ENCODE measurements around the gene PPP1CC.

Gene PPP1CC

DNA sequence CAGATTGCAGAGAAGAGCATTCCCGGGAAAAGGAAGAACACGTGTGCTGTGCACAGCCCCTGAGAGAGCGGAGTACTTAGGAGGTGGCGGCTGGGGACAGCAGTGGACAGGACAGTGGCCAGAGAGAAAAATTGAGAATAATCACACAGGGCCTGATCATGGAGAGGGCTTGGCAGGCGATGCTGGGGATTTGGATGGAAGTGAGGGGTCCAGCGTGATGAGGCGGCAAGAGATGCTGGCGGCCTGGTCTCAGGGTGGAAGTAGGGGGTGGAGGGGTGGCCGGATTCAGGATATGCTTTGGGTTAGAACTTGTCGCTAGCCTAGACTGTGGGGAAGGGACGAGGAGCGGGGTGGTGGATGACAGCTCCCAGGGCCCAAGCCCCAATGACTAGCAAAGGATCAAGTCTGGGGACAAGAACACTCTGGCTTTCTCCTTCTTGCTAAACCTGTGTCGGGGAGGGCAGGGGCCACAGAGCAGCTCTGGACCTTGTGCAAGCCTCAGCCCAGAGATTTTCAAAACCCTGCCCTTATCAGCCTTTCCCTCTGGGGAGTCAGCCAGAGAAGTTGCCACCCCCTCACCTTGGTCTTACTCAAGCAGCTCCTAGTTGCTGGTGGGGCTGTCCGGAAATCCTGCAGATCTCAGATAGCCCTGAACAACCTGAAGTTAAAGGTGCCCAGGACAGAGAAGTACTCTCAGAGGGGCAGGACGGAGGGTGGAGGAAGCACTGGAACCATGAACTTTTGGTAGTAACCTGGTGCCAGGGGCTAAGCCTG, 55.1 kb downstream of the PPP1CC start:
- no peak for DNase-seq (ENCODE audit: low spot score)

DNA sequence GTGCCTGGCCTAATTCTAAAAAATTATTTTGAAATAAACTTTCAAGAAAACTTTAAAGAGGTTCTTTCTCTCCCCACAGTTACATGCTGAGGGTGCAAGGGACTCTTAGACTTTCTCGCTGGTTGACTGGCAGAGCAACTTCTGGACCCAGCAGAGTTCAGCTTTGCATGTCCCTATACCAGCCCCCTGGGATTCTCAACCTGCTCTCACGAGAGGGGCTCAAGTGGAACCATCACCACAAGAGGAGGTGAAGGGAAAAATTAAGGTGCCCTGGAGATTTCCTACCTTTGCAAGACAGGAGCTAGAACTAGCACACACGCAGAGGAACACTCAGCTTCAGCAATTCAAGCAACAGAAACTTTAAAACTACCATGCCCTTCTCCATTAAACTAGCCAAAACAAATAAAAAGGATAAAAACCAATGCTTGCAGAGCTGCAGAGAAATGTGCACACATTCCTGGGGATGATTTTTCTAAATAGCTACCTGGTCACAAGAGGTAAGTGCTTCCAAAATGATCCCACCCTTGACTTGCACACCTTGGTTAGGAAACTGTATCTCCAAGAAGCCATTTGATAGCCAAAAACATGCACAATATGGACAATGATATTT, 56.3 kb downstream of the PPP1CC start:
- DNase-seq (ENCODE audit: low spot score): no peak

DNA sequence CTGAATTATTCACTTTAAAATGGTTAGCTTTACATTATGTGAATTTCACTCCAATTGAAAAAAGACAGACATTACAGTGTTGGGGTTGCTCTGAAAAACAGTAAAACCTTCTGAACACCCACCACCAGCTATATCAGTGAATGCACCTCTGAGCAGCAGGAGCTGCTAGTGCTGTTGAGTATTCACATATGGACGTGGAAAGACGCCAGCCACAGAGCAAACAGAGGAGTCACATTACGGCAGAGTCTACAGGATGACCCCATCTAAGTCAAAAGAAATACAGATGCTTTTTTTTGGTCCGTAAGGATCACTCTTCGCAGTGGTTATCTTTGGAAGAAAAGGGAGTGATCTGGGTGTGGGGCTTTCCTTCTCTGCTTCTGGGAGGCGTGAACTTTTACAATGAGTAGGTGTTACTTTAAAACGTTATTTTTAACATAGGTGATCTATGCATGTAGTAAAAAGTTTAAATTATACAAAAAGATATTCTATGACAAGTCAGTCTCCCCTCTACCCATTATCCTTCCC, 58.3 kb downstream of the PPP1CC start:
- no peak for DNase-seq (ENCODE audit: low spot score)

DNA sequence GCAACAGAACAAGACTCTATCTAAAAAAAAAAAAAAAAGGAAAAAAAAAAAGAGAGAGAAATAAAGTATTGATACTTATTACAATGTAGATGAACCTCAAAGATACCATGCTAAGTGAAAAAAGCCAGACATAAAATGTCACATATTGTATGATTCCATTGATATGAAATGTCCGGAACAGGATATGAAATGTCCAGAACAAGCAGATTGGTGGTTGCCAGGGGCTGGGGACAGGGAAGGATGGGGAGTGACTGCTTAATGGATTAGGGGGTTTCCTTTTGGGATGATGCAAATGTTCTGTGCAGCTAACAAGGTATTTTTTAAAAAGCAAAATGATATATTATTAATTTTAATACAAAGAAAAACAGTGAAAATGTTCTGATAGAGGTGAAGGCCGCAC, 58.8 kb downstream of the PPP1CC start:
- DNase-seq (ENCODE audit: low spot score): no peak

DNA sequence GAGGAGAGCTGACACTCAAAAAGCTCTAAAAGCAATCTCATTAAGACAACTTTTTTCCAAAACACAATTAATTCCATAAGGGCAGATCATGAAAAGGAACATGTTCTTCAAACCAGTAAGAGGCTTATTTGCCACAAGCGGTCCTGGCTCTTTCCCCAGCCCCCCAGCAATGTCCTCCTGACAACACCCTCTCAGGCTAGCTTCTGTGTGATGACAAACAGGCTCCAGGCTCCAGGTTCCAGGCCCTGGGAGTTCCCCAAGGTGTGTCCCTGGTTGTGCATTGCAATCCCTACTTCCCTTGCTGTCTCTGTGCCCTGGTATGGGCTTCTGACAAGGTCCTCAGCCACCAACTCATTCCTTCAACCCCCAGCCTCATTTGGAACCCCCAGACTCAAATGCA, 62.7 kb downstream of the PPP1CC start:
- DNase-seq (ENCODE audit: low spot score): no peak

DNA sequence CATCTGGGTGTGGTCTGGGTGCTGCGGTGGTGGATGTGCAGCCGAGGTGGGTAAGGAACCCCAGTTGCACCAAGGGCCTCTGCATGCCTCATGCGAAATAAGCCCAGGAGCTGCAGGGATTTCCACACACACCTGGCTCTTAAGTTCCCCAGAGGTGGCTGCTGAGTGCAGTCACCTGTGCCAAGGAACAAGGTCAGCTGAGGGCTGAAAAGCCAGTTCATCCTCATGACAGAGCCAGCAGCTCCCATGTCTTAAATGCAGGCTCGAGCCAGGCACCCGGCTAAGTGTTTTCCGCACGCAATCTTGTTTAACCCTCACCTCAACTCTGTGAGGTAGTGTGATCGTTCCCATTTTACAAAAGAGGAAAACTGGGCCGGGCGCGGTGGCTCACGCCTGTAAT, 63.5 kb downstream of the PPP1CC start:
- DNase-seq (ENCODE audit: low spot score): no peak

DNA sequence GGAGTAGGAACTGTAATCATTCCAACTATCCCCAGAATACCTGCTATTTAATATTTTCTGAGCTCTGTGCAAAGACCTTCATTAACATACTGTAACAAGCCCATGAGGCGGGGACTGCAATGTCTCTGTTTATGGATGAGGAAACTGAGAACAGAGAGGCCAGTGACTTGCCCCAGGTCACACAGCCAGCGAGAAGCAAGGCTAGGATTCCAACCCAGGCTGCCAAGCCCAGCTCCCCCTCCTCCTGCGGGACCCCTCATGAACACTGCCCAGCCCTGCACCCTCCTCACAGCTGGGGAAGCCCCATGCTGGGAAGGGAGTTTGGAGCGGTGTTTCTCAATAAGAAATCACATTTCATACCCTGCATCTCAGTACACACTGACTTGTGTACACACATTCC, 64.7 kb downstream of the PPP1CC start:
- DNase-seq (ENCODE audit: low spot score): no peak

DNA sequence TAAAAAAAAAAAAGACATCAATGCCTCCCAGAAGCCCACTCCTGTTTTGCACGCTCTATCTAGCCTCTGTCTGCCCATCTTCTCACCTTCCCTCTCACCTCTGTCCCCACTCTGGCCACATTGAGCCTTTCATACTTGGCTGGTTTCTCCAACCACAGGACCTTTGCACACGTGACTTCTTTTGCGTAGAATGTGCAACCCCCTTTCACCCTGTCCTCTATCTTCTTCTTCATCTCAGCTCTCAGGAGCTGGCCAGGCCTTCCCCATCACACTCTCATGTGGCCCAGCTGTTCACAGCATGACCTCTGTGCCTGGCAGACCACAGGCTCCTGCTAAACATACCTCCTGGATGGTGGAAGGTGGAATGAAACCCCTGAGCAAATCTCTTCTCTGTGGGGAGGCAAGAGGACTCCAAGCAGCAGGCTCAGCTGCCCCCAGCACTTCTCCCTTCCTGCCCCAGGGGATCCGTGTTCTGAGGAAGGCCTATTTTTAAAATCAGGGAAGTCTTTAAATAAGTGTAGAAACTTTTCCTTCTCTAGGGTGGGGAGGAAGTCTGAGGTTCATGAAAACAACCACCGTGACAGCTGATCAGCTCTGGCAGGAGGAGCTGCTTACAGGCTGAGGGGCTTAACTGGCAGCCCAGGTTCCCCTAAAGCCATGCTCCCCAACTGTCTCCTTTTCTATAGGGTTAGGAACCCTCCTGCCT, 65.3 kb downstream of the PPP1CC start:
- no peak for DNase-seq (ENCODE audit: low spot score)

DNA sequence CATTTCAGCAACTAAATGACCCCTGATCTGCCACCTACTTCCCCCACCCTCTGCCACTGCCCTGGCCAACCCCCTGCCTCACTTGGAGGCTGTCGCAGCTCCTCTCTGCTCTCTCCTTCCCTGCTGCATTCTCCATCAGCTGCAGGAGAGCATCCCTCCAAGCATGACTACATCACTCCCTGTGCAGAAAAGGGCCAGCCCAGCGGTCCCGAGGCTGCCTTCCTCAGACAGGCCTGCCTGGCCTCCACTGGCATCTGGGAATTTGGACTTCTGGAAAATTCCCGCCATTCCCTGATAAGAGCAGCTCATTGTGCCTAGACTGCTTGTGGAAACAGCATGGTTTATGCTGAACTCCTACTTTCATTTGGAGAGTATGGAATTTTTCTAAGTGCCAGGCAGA, 66.5 kb downstream of the PPP1CC start:
- DNase-seq (ENCODE audit: low spot score): no peak

DNA sequence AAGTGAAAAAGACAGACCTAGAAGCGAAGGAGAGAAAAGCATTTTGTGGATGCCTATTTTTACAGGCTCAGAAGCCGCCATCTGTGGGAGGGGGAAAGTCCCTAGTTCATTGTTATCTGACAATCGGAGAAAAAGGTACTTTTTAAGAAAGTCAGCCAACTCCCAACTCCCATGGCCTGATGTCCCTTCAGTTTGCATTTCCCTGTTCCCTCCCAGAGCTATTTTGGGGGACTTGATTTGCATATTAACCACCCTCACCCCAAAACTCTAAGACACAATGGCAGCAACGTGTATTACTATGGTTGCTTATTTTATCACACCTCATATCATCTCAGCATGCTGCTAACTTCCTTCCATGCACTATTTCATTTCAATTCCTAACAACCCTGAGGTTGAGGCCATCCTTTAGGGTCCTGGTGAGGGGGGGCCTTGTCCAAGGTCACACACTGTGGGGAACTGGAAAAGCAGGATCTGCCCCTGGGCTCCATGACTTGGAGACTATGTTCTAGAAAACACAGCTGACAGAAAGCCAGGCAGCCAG, 72.5 kb downstream of the PPP1CC start:
- no peak for DNase-seq (ENCODE audit: low spot score)

All from SW480 (cell line).